ENCODE results near the gene SPATA31D4.

SPATA31D4 gene

DNA sequence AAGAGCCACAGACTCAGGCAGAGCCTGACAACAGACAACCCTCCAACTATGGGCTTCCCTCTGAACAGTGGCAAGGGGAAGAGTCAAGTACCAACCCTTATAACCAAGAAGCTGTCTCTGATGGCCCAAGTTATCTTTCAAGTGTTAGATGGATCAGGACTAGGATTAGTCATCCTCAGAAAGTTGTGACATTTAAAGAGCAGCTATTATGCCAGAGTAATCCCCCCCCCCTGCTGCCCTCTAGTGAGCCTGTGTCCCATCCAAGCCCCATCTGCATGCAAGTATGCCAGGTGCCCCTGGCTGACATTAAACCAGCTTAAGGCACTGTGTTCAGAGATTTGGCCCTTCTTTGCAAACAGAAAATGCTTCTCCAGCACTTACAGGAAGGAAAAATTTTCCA is 43.5 kb downstream of the SPATA31D4 start:
- H3K4me3 ChIP-seq (ENCODE audit: low read depth, low read length), result no peak overlapping the region
- no peak overlapping the region for H3K27ac ChIP-seq (ENCODE audit: extremely low read depth, low read depth, low read length)
- H3K36me3 ChIP-seq (ENCODE audit: control insufficient read depth in 2 of 2, insufficient read depth in 1 of 2, low read length in 2 of 2), result no peaks in the 10 kb centered on the region
- POLR2A ChIA-PET, result no interaction called here
- TF ChIP-seq HIC1 (tag by site-specific recombination; IDR thresholded peaks at IDR 0.05) (no peak), KLF7 (tag by site-specific recombination; IDR thresholded peaks at IDR 0.05; ENCODE audit: borderline replicate concordance) (no peak), ZNF530 (tag by site-specific recombination; IDR thresholded peaks at IDR 0.05; ENCODE audit: low read depth) (no peak), ZNF626 (tag by site-specific recombination; IDR thresholded peaks at IDR 0.05) (no peak), ZNF16 (tag by site-specific recombination; IDR thresholded peaks at IDR 0.05; ENCODE audit: low read depth) (no peak), ZFP69B (tag by site-specific recombination; IDR thresholded peaks at IDR 0.05) (no peak), ZNF677 (tag by site-specific recombination; IDR thresholded peaks at IDR 0.05) (no peak), ZNF549 (tag by site-specific recombination; IDR thresholded peaks at IDR 0.05) (no peak), ZNF157 (tag by site-specific recombination; IDR thresholded peaks at IDR 0.05) (no peak), KLF10 (tag by site-specific recombination; IDR thresholded peaks at IDR 0.05) (no peak), ZNF341 (tag by site-specific recombination; IDR thresholded peaks at IDR 0.05; ENCODE audit: low read depth) (no peak), ZNF777 (tag by site-specific recombination; IDR thresholded peaks at IDR 0.05; ENCODE audit: borderline replicate concordance) (no peak), ZNF791 (tag by site-specific recombination; IDR thresholded peaks at IDR 0.05) (no peak), ZNF394 (tag by site-specific recombination; IDR thresholded peaks at IDR 0.05; ENCODE audit: borderline replicate concordance) (no peak), ZNF558 (tag by site-specific recombination; IDR thresholded peaks at IDR 0.05) (no peak), PRDM4 (tag by site-specific recombination; IDR thresholded peaks at IDR 0.05) (no peak), GLIS2 (tag by site-specific recombination; IDR thresholded peaks at IDR 0.05) (no peak), KLF8 (tag by site-specific recombination; IDR thresholded peaks at IDR 0.05) (no peak)
- TF ChIP-seq, protein P1, sequence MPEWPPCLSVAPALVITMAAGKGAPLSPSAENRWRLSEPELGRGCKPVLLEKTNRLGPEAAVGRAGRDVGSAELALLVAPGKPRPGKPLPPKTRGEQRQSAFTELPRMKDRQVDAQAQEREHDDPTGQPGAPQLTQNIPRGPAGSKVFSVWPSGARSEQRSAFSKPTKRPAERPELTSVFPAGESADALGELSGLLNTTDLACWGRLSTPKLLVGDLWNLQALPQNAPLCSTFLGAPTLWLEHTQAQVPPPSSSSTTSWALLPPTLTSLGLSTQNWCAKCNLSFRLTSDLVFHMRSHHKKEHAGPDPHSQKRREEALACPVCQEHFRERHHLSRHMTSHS (tag by site-specific recombination; IDR thresholded peaks at IDR 0.05), result no peak
- CTCF ChIA-PET, result interaction anchor here (0.6 to 0.8 kb wide), 2 partner anchors 128 to 910 kb away, joined by 3 read pairs; no protein-coding TSS in a partner anchor
- H3K9me3 ChIP-seq (ENCODE audit: control insufficient read depth, insufficient read depth, low read depth, low read length), result no peaks in the 10 kb centered on the region
- H3K4me1 ChIP-seq (ENCODE audit: control insufficient read depth, insufficient read depth, low read length), result no peaks in the 10 kb centered on the region

DNA sequence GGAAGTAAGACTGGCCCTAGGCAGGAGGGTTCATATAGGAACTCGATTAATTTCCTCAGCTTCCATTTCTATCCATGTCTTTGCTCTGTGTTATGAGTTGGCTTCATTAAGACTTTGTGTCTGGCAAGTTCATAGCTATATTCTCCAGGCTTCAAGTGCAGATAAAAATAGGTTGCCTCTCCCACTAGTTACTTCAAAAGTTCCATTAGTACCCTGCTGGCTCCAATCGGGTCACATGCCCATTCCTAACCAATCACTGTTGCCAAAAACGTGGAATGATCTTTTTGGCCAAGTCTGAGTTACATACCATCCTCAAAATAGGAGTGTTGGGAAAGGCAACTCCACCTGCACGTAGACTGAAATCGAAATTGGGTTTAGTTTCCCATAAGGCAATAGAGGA is 46.5 kb downstream of the SPATA31D4 start:
- POLR2A ChIA-PET, result no interaction called here
- CTCF ChIA-PET, result no interaction called here

More for the DNA sequence above, 46.5 kb downstream of the SPATA31D4 start:
- Histone ChIP-seq H3K36me3 (ENCODE audit: control insufficient read depth in 2 of 2, insufficient read depth in 1 of 2, low read length in 2 of 2) (no peaks in the 10 kb centered on the region), H3K9me3 (ENCODE audit: control insufficient read depth, insufficient read depth, low read depth, low read length) (no peaks in the 10 kb centered on the region), H3K4me3 (ENCODE audit: low read depth, low read length) (no peak overlapping the region), H3K27ac (ENCODE audit: extremely low read depth, low read depth, low read length) (no peak overlapping the region), H3K4me1 (ENCODE audit: control insufficient read depth, insufficient read depth, low read length) (no peaks in the 10 kb centered on the region)
- no peak for TF ChIP-seq ZNF214 (tag by site-specific recombination; IDR thresholded peaks at IDR 0.05; ENCODE audit: borderline replicate concordance)

Data from HEK293 (cell line).